ENCODE measurements around the gene LFNG.

DNA sequence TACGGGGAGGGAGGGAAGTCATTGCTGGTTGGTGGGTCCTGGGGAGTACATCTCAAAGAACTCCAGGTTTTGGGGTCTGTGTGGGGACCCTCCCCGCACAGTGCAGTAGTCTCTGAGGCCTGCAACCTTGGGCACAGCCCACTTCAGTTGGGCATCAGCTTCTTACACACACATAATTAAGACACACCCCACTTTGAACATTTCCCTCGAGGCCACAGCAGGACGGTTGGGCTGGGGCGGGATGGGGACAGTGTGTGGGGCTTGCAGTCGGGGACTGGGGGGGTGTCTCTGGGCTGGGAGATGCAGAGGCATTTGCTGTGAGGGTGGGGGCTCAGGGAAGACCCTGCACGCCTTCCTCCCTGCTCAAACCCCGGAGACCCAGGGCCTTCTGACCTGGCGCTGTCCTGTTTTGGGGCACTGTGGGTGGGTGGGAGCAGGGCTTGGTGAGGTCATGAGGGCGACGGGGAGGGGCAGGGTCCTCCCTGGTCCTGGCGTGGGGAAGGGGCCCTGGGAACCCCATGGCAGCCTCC lies 1.3 kb downstream of the LFNG start:
- TF ChIP-seq POLR2AphosphoS5 (IDR thresholded peaks at IDR 0.05; ENCODE audit: low read depth, low read length): no peak
- TF ChIP-seq, protein P1, sequence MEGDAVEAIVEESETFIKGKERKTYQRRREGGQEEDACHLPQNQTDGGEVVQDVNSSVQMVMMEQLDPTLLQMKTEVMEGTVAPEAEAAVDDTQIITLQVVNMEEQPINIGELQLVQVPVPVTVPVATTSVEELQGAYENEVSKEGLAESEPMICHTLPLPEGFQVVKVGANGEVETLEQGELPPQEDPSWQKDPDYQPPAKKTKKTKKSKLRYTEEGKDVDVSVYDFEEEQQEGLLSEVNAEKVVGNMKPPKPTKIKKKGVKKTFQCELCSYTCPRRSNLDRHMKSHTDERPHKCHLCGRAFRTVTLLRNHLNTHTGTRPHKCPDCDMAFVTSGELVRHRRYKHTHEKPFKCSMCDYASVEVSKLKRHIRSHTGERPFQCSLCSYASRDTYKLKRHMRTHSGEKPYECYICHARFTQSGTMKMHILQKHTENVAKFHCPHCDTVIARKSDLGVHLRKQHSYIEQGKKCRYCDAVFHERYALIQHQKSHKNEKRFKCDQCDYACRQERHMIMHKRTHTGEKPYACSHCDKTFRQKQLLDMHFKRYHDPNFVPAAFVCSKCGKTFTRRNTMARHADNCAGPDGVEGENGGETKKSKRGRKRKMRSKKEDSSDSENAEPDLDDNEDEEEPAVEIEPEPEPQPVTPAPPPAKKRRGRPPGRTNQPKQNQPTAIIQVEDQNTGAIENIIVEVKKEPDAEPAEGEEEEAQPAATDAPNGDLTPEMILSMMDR (IDR thresholded peaks at IDR 0.05): no peak
- no peak for TF ChIP-seq TCF7L2 (IDR thresholded peaks at IDR 0.05; ENCODE audit: low read depth, low read length)
